DND-41 (cell line): ENCODE measurements around the gene DOK6.

Experiments used
- EZH2 ChIP-seq: IDR thresholded peaks from 3 replicates; pipeline ENCODE4 v1.6.1; 2012; ENCODE audit warnings: borderline replicate concordance, low read depth, mild to moderate bottlenecking, moderate library complexity, low read length, inconsistent platforms; ENCODE audit not compliant: severe bottlenecking
- TF ChIP-seq, protein P1 (sequence below): IDR thresholded peaks from 2 replicates; pipeline ENCODE4 v1.5.1; 2012; ENCODE audit warnings: borderline replicate concordance, low read length, moderate library complexity, mild to moderate bottlenecking; ENCODE audit not compliant: poor library complexity, severe bottlenecking; ENCODE audit errors: extremely low read depth

DNA sequence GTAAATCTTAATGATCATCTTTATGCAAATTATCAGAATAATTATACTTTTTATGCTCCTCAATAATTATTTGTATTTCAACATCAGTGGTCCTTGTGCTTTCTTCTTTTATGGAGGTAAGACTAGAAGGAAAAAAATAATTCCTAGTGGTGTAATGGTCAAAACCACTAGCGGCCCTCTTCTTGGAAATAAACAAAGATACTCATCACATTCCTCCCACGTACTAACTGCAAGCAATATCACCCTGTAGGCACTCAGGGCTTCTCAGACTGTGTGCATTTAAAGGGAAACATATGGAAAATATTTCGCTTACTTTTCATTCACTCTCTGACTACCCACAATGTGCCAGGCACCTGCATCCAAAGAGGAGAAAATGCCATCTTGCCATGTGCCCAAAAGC, 263.7 kb downstream of the DOK6 start:
- TF ChIP-seq, protein P1, sequence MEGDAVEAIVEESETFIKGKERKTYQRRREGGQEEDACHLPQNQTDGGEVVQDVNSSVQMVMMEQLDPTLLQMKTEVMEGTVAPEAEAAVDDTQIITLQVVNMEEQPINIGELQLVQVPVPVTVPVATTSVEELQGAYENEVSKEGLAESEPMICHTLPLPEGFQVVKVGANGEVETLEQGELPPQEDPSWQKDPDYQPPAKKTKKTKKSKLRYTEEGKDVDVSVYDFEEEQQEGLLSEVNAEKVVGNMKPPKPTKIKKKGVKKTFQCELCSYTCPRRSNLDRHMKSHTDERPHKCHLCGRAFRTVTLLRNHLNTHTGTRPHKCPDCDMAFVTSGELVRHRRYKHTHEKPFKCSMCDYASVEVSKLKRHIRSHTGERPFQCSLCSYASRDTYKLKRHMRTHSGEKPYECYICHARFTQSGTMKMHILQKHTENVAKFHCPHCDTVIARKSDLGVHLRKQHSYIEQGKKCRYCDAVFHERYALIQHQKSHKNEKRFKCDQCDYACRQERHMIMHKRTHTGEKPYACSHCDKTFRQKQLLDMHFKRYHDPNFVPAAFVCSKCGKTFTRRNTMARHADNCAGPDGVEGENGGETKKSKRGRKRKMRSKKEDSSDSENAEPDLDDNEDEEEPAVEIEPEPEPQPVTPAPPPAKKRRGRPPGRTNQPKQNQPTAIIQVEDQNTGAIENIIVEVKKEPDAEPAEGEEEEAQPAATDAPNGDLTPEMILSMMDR = no peak
- TF ChIP-seq EZH2 = no peak
